Measurements from ENCODE around the gene RDH16.
"Not testable (repeated sequence)": the region's sequence is repeated elsewhere in the genome, so short reads cannot be mapped to it uniquely, and the experiment has no call there.

The RDH16 gene

DNA sequence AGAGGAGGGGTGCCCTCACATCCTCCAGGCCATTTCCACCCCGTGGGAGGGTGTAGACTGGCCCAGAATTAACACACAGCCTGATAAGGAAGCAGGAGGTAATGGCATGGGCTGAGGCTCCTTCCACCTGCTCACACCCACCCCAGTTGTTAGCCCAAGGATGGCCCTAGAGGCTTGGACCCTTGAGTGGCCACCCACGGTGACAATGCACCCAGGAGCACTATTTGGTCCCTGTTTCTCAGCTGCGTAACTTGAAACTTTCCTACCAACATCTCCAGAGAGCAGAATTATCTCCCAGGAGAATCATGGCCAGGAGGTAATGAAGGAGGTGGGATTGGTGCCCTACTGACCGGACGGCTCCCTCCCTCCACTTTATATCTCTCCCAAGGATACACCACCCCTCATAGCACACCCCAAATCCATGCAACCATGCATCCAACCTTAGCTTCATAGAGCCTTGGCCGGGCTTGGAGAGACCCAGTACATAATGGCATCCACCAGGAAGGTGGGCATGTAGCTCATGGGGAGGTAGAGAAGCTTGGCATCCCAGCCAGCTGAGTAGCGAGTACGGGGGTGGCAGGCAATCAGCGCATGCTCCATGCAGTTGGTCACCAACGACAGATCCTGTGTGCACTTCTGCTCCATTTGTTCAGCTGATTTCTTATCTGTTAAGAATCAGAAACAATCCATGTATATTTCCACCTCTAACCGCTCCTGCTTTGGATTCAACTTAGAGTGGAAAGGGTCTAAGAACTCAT, 5.6 kb downstream of the RDH16 start:
- no peak for DNase-seq

DNA sequence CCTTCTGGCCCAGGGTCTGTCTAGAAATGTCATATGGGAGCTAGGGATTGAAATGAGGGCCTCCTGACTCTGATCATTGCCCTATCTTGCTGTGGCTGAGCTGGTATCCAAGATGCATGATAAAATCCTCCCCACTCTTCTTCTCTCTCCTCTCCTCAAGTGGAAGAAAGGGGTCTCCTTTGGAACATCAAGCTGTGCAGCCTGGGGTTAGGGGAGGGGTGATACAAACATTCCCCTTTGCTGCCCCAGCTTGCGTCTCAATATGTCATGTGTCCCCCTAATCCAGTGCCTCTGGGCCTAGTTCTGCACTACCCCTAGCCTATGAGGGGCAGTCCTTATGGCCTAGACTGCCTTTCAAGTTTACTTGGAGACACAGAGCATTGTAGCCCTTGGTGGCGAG, 8.5 kb downstream of the RDH16 start:
- no peak for DNase-seq

DNA sequence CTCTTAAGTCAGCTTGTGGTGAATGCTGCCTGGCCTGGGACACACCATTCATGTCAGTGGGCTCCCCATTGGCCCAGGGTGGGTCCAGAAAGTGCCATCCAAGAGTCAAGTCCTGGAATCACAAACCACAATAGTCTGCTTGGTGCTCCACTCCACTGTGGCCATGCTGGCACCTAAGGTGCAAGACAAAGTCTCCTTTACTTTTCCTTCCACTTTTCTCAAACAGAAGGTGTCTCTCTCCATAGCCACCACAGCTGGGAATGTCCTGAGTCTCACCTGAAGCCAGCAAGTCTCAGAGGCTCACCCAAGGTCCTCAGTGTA, 9.0 kb downstream of the RDH16 start:
- DNase-seq: no peak

DNA sequence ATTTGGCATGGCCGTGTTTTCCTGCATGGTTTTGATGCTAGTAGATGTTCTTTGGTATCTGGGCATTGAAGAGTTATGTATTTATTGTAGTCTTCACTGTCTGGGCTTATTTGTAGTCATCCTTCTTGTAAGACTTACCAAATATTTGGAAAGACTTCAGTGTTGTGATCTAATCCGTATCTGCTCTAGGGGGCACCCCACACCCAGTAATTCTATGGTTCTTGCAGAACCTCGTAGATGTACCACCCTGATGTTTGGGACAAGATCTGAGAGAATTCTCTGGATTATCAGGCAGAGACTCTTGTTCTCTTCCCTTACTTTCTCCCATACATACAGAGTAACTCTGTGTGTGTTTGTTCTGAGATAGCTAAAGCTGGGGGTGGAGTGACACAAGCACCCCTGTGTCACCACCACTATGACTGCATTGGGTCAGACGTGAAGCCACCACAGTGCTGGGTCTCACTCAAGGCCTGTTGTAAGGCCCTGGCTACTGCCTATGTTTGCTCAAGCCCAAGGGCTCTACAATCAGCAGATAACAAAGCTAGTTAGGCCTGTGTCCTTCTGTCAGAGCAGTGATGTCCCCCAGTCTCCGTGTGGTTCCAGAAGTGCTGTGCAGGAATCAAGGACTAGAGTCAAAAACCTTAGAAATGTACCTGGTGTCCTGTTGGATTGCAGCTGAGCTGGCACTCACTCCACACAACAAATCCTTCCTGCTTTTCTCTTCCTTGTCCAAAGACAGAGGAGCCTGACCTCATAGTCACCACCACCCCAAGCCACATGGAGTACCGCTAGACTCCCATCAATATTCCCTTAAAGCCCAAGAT, 9.6 kb downstream of the RDH16 start:
- DNase-seq: no peak

DNA sequence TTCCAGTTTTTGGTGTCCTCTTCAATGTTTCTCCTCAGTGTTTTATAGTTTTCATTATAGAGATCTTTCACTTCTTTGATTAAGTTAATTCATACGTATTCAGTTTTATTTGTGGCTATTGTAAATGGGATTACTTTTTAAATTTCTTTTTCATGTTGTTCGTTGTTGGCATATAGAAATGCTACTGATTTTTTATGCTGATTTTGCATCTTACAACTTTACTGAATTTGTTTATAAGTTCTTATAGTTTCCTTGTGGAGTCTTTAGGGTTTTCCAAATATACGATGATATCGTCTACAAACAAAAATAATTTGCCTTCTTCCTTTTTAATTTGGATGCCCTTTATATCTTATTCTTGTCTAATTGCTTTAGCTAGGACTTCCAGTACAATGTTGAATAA, 13.5 kb downstream of the RDH16 start:
- DNase-seq: no peak

DNA sequence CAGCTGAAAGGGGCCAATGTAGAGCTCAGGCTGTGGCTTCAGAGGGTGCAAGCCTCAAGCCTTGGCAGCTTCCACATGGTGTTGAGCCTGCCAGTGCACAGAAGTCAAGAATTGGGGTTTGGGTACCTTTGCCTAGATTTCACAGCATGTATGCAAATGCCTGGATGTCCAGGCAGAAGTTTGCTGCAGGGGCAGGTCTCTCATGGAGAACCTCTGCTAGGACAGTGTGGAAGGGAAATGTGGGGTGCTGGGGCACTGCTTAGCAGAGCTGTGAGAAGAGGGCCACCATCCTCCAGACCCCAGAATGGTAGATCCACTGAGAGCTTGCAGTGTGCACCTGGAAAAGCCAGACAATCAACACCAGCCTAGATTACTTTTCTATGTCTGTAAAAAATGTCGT, 14.0 kb downstream of the RDH16 start:
- DNase-seq: not testable (repeated sequence)

DNA sequence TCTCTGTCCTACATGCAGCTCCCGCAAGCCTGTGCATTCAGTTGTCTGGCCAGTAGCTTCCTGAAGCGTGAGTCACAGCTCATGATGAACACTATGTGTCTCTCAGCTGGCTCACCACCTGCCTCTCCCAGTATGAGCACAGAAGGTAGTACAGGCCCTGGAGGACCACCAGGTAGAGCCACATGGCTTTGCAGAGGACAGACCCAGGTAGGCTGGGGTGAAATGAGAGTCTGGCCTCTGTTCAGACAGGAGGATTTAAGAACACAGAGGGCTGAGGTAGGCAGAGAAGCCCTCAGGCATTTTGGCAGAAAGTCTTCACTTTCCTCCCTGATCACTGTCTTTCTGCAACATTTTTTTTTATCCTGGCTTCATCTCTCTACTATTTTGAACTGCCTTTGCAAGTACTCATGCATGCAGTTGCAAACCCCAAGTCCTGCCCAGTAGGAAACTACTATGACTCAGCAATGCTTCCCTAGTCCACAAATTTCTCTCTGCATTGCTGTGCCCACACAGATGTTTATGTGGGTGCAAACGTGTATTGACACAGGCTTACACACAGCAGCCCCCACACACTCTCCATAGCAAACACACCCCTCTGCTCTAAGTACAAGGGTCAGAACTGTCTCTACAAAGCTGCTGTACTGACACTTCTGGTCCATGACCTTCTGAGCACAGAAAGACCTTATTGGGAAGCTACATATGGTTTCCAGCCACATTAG, 15.9 kb downstream of the RDH16 start:
- no peak for DNase-seq

DNA sequence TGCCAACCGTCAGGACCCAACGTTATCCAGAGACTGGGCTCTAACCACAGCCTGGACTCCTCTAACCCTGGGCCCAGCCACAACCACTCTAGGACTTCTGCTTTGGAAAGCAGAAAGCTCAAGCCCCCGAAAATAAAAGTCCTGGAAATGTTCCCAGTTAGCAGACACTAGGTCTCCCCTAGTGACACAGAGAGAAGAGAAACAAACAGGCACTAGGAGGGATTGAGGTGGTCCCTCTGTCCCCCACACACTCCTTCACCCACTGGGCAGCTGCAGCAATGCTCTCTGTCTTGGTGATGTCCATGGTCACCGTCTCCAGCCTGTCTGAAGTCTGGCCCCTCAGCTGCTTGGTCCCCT, 16.5 kb downstream of the RDH16 start:
- DNase-seq: not testable (repeated sequence)

DNA sequence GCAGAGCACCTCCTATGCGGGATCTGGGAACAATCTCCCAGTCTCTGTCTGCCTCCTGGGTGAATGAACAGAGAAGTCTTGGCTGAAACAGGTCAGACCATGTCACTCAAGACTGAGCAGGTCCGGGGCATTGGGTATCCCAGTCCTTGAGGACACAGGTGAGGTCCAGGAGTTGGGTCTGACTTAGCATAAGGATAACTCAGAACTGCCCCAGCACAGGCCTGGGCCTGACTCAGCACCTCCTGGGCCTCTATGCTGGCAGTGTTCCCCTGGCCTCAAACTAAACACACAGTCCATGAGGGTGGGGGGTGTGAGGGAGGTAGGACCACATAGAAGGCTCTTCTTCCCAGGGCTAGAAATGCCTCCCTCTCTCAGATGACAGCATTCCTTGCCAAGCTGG, 21.7 kb downstream of the RDH16 start:
- DNase-seq: no peak

DNA sequence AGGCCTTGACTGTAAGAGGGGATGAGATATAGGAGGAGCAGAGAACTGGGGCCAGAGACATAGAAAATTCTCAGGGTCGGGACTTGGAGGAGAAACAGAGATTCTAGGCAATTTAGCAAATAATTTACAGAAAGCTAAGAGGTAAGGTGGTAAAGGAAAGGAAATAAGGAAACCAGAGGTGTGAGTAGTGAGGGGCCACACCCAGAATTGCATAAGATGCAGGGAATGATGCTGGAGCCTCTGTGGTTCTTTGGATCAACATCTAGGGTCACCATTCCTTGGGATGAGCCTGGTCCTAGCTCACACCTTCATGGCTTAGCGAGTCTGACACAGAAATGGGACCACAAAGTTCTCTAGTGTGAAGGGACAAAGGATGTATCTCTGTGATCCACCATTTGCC, 22.3 kb downstream of the RDH16 start:
- no peak for DNase-seq

DNA sequence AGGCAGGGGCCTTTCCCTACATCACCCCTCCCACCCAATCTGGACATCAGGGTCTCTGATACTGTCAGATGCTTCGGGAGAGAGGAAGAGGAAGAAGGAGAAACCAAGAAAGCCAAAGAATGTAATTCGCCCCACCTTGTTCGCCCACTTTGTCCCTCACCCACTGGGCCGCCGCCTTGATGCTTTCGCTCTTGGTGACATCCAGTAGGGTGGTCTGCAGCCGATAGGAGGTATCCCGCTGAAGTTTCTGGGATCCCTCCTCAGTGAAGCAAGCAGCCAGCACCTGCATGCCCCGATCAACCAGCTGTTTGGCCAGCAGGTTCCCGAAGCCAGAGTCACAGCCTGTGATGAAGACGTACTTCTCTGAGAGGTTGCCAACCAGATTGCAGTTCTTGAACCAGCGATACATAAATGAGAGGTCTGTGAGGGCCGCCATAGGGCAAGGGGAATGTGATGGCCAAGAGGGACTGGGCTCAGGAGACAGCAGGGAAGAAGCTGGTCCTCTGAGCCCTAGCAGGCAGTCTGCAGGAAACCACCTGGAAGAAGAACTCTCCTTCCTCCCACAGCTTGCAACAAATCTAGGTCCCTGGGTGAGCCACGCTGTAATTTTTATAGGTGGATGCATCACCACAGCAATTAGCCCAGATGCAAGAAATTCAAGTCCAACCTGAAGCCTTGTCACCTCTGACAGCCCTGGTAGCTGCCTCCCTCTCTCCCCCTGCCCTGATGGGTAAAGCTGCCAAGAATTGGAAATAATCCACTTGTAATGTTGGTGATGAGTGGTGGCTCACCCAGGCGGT, 23.4 kb downstream of the RDH16 start, which contains the start of gene SDR9C7:
Gene SDR9C7, minus strand, starts transcription at position 583 of the 800 bp plus-strand sequence. Its CDS starts 147 bp downstream, at position 436.
- no peak for DNase-seq

DNA sequence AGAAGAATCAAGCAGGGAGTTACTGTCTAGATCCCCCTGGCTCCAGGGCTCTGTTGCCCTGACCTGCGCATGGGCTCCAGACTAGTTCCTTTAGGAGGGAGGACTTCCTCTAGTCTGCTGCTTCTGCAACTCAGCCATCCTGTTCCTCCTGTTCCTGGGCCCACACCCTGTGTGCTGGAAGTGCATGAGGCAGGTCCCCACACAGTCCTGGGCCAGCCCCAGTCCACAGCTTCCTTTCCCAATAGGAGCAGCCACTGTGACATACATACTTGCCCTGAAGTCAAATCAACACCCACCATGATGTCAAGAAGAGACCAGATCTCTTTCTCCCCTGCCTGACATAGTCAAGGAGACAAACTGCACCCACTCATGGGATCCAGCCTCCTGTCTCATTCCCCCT, 24.5 kb downstream of the RDH16 start:
- no peak for DNase-seq

DNA sequence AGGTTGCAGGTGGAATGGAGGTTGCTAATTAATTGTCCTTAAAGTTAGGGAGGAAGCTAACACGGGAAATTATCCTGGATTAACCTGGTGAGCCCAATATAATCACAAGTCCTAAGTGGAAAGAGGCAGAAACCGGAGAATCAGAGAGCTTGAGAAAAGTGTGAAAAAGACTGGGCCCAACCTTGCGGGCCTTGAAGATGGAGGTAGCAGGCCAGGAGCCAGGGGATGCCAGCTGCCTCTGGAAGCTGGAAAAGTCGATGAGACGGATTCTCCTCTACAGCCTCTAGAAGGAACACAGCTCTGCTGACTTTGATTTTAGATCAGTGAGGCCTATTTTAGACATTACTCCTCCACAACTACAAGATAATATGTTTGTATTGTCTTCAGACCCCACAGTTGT, 25.3 kb downstream of the RDH16 start:
- DNase-seq: no peak

DNA sequence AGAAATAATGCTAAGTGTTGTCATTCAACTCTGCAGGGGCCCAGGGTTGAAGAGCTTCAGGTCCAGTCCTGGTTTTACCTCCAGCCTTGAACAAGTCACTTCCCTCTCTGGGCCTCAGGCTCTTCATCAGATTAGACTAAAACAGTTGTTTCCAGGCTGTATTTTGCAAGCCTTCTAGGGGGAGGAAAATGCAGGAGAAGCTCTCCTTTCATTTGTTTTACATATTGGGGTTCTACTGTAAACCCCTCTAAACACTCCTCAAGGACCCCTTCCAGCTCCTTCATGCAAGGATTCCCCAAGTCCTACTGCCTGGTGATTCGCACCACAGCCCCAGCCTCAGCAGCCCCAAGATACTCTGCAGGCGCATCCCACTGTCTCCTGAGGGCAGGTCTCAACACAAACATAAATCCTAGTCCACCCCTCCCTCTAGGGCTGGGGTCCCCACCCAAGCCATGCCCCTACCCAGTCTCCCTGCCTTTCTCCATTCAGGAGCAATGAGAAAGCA, 25.9 kb downstream of the RDH16 start:
- no peak for DNase-seq

DNA sequence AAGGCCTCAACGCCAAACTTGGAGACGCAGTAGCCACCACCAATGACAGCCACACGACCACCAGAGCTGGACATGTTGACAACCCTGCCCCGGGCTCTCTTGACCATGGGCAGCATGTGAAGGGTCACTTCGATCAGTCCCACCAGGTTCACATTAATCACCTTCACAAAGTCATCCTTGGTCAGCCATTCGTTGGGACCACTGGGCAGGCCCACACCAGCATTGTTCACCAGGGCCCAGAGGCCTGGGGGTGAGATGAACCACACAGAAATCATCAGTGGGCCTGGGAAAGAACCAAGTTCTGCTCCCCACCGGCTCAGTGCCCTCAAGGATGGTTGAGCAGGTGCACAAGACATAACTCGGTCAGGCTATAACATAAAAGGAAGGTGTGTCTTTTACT, 27.2 kb downstream of the RDH16 start:
- no peak for DNase-seq

DNA sequence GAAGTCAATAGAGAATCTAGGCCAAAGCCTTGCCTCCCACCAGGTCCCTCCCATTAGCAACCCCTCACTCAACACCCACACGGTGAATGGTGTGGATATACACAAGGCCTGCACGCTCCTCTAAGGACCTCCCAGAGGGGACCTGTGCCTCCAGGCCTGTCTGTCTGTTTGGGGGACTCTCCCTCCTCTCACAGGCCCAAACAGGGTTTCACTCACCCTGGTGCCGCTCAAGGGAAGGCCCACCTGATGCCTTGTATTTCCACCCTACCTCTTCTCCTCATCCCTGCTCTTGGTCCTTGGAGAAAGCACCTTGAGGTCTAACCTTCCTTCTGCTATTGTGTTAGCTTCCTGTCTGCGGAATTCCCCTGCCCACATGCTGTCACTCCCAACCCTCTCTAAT, 27.6 kb downstream of the RDH16 start:
- no peak for DNase-seq

DNA sequence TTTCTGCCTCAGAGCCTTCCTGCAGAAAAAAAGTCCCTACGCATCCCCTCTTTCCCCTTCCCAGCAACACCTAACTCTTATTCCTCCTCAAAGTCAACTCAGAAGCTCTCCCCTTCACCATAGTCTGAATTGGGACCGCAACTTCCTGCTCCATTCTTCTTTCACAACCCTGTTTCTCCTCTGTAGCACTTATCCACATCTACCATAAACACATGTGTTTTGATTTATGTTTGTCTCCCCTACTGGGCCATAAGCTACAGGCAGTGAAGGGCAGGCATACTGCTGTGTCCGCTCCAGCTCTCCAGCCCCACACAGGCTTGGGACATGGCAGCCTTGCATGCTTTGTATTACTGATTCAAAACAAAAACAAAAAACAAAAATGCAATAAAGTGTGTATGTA, 29.1 kb downstream of the RDH16 start:
- no peak for DNase-seq

DNA sequence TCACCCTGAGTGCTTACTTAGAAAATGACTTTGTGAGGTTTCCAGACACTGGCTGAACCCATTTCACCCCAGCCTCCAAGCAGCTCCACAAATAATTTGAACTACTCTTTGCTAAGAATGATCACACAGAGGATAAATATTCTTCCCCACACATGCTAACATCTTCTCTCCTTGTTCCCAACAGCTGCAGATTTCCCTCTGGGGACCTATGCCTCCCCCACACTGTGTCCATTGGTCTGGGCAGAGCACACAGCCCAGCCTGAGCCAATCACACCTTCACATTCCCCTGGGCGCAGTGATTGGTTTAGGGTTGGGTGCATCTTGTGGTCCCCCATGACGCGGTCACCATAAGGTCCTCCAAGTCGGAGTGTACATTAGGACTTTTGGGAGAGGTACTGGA, 30.1 kb downstream of the RDH16 start:
- no peak for DNase-seq

DNA sequence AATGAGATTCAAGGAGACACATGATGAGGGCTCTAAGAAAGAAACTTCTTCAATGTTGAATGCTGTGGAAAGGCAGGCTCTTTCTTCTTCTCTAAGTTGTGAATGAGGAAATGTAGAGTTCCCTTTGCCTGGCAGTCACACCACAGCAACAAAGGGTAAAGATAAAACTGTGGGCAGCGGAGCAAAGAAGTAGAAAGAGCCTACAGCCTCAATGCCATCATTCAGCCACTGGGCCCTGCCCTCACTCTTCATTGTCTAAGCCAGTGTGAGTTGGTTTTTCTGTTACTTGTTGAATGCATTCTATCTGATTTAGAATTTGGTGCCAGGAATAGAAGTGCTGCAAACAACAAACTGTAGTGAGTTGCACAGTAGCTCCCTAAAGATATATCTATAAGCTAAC, 35.4 kb downstream of the RDH16 start:
- DNase-seq: no peak

DNA sequence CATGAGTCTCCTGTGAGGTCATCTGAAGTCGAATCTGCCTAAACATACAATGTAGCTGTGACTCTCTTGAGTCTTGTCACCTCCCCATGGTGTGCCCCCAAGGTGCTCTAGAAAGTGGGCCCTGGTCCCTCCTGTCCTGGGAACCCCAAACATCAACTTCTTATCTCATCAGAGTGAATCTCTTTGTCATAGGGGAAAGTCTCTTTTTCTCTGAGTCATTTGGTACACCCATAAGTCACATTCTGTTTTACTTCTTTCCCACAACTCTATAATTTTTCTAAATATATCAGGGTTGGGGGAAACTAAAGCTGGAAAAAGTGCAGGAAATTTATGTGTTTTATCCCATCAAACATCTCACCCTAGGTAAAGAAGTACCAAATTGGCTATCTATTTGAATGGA, 36.1 kb downstream of the RDH16 start:
- DNase-seq: no peak

DNA sequence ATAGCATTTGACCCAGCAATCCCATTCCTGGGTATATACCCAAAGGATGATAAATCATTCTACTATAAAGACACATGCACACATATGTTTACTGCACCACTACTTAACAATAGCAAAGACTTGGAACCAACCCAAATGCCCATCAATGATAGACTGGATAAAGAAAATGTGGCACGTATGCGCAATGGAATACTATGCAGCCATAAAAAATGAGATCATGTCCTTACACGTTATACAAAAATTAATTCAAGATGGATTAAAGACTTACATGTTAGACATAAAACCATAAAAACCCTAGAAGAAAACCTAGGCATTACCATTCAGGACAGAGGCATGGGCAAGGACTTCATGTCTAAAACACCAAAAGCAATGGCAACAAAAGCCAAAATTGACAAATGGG, 39.3 kb downstream of the RDH16 start:
- not testable (repeated sequence) for DNase-seq

DNA sequence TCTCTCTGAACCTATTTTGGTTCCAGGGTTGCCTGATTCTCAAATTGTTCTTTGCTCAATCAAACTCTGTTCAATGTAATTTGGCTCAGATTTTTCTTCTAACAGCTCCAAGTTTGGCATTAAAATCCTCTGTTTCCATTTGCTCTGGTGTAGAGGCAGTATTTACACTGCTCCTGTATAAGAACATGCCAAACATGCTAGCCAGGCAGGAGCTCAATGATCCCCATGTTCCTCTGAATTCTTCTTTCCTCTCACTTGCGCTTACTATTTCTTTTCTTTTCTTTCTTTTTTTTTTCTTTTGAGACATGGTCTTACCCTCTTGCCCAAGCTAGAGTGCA, 40.4 kb downstream of the RDH16 start:
- DNase-seq: no peak

Data from activated CD4-positive, alpha-beta T cell treated with anti-CD3 and anti-CD28 coated beads, Interleukin-2, amount 50 U/mL, for 4 hours (primary cell).